SK-N-SH (cell line): Measurements from ENCODE around the gene TMA7. TPM values are rescaled to one million over a fixed set of nuclear protein-coding genes. Genes with fewer than 3 reads are reported as not detected.

ENCODE experiments used
- CTCF ChIA-PET: fragments of 300-600, 350-600 bp; formaldehyde crosslinking; extraction: SDS; loops from one replicate; lab custom pipeline; 2021; lab: Yijun Ruan, JAX
- POLR2A ChIA-PET: fragments of 350-600 bp; sonication (Branson Sonifier 250); formaldehyde crosslinking; extraction: SDS; loops from one replicate; lab custom pipeline; 2020; ENCODE audit warnings: antibody characterized with exemption, inconsistent platforms; lab: Yijun Ruan, JAX
- DNase-seq: peaks from one replicate; pipeline ENCODE4 v3.0.0; 2012
- H2AFZ ChIP-seq: fragments of 200-600 bp; sonication (generic); 2 replicates; pipeline ENCODE4 v1.8.1; 2016; ENCODE audit warnings: antibody characterized with exemption, mild to moderate bottlenecking, low read depth
- H3F3A ChIP-seq: fragments of 200-600 bp; sonication (generic); replicated peaks from 2 replicates; pipeline ENCODE3; 2016; ENCODE audit warnings: antibody characterized with exemption, mild to moderate bottlenecking; ENCODE audit not compliant: insufficient read depth
- H3K27ac ChIP-seq, 2 experiments: fragments of 200-500 bp in 1 of 2; fragments of 200-600 bp in 1 of 2; sonication (Bioruptor generic) in 1 of 2; sonication (generic), shearing (Covaris generic) in 1 of 2; 2 replicates each; pipeline versions ENCODE4 v1.5.1 to v1.6.1; 2014 to 2016; ENCODE audit warnings: low read depth in 2 of 2, inconsistent platforms in 1 of 2, low read length in 1 of 2, mild to moderate bottlenecking in 1 of 2, mixed read lengths in 1 of 2
- H3K27me3 ChIP-seq: fragments of 200-600 bp; sonication (generic), shearing (Covaris generic); 2 replicates; pipeline ENCODE4 v1.6.1; 2016; ENCODE audit warnings: mixed run types; ENCODE audit not compliant: insufficient read depth
- H3K36me3 ChIP-seq, 2 experiments: fragments of 200-500 bp in 1 of 2; fragments of 200-600 bp in 1 of 2; sonication (Bioruptor generic) in 1 of 2; sonication (generic) in 1 of 2; replicated peaks in 1 of 2; 2 replicates each; pipeline versions ENCODE3 to v1.5.1; 2014 to 2016; ENCODE audit warnings: low read length in 1 of 2, mild to moderate bottlenecking in 1 of 2; ENCODE audit not compliant: insufficient read depth in 2 of 2, control insufficient read depth in 1 of 2
- H3K4me1 ChIP-seq, 2 experiments: fragments of 200-500 bp in 1 of 2; fragments of 200-600 bp in 1 of 2; sonication (Bioruptor generic) in 1 of 2; sonication (generic), shearing (Covaris generic) in 1 of 2; 2 replicates each; pipeline versions ENCODE4 v1.5.1 to v1.6.1; 2014 to 2016; ENCODE audit warnings: low read depth in 1 of 2, low read length in 1 of 2, mixed run types in 1 of 2; ENCODE audit not compliant: insufficient read depth in 2 of 2, control insufficient read depth in 1 of 2
- H3K4me2 ChIP-seq: fragments of 200-600 bp; sonication (generic), shearing (Covaris generic); 2 replicates; pipeline ENCODE4 v1.6.1; 2017; ENCODE audit warnings: mixed run types
- H3K4me3 ChIP-seq, 2 experiments: fragments of 200-500 bp in 1 of 2; fragments of 200-600 bp in 1 of 2; sonication (Bioruptor generic) in 1 of 2; sonication (generic), shearing (Covaris generic) in 1 of 2; 2 replicates each; pipeline versions ENCODE4 v1.5.1 to v1.8.1; 2014 to 2016; ENCODE audit warnings: low read depth in 2 of 2, inconsistent platforms in 1 of 2, low read length in 1 of 2, mild to moderate bottlenecking in 1 of 2, mixed read lengths in 1 of 2, moderate library complexity in 1 of 2
- H3K79me2 ChIP-seq: fragments of 200-600 bp; sonication (generic); 2 replicates; pipeline ENCODE4 v1.8.1; 2017; ENCODE audit warnings: mild to moderate bottlenecking; ENCODE audit not compliant: insufficient read depth
- H3K9ac ChIP-seq: fragments of 200-600 bp; sonication (generic); 2 replicates; pipeline ENCODE4 v1.6.1; 2017; ENCODE audit warnings: mixed run types
- H3K9me2 ChIP-seq: fragments of 200-600 bp; sonication (generic); 2 replicates; pipeline ENCODE4 v1.6.1; 2017; ENCODE audit warnings: mixed run types
- H3K9me3 ChIP-seq: fragments of 200-600 bp; sonication (generic); 2 replicates; pipeline ENCODE4 v1.6.1; 2017; ENCODE audit warnings: mixed run types, mild to moderate bottlenecking, moderate library complexity
- H4K20me1 ChIP-seq: fragments of 200-600 bp; sonication (generic); 2 replicates; pipeline ENCODE4 v1.6.1; 2017; ENCODE audit warnings: mild to moderate bottlenecking, mixed run types; ENCODE audit not compliant: insufficient read depth
- CHD2 ChIP-seq: fragments of 150-350 bp; IDR thresholded peaks from 2 replicates; pipeline ENCODE4 v1.6.1; 2018; ENCODE audit warnings: low read length; ENCODE audit not compliant: partially characterized antibody
- ELF1 ChIP-seq: IDR thresholded peaks from 2 replicates; pipeline ENCODE4 v1.4.0; 2012
- EZH2phosphoT487 ChIP-seq: fragments of 200-600 bp; sonication (generic); IDR thresholded peaks from 2 replicates; pipeline ENCODE4 v1.6.1; 2017; ENCODE audit warnings: low read depth, mixed run types, mild to moderate bottlenecking, antibody characterized with exemption, moderate library complexity, borderline replicate concordance
- MEF2A ChIP-seq: IDR thresholded peaks from 2 replicates; pipeline ENCODE4 v1.4.0; 2012; ENCODE audit warnings: low read depth, borderline replicate concordance
- RAD21 ChIP-seq: IDR thresholded peaks from 2 replicates; pipeline ENCODE4 v1.6.1; 2012; ENCODE audit warnings: mild to moderate bottlenecking, low read length
- RCOR1 ChIP-seq: fragments of 150-350 bp; IDR thresholded peaks from 2 replicates; pipeline ENCODE4 v1.6.1; 2017; ENCODE audit warnings: antibody characterized with exemption, low read length
- RFX5 ChIP-seq: IDR thresholded peaks from 2 replicates; pipeline ENCODE4 v1.6.1; 2012; ENCODE audit warnings: mild to moderate bottlenecking, improper control_type of control experiment, low read length
- RXRA ChIP-seq: IDR thresholded peaks from 2 replicates; pipeline ENCODE4 v1.4.0; 2012; ENCODE audit warnings: low read depth, mild to moderate bottlenecking, borderline replicate concordance
- TCF12 ChIP-seq: IDR thresholded peaks from 2 replicates; pipeline ENCODE4 v1.4.0; 2012
- WGBS: methylation state at CpG from one replicate; pipeline ENCODE4 v1.1.6; 2017; ENCODE audit warnings: low lambda C conversion rate; 5-methylcytosine and 5-hydroxymethylcytosine counted together
- polyA plus RNA-seq, 3 experiments: library from polyadenylated mRNA; depleted of rRNA; stranded (reverse); fragments of >200 nt; gene quantifications; 2 replicates each; pipeline ENCODE4 v1.2.3, GENCODE V29; 2012
- TF ChIP-seq, protein P1 (sequence below): IDR thresholded peaks from 2 replicates; pipeline ENCODE4; 2012
- TF ChIP-seq, protein P2 (sequence below): fragments of 150-350 bp; IDR thresholded peaks from 2 replicates; pipeline ENCODE4 v1.6.1; 2016; ENCODE audit warnings: mild to moderate bottlenecking, low read depth, low read length
- TF ChIP-seq, protein P3 (sequence below): IDR thresholded peaks from 2 replicates; pipeline ENCODE4 v1.4.0; 2012; ENCODE audit warnings: low read depth, borderline replicate concordance
- TF ChIP-seq, protein P4 (sequence below): IDR thresholded peaks from 2 replicates; pipeline ENCODE4 v1.6.1; 2012; ENCODE audit warnings: mild to moderate bottlenecking, low read depth, low read length, moderate library complexity
- TF ChIP-seq, protein P5 (sequence below): fragments of 150-350 bp; IDR thresholded peaks from 2 replicates; pipeline ENCODE4 v1.6.1; 2017; ENCODE audit warnings: antibody characterized with exemption, low read length, low read depth, borderline replicate concordance
- TF ChIP-seq, protein P6 (sequence below): IDR thresholded peaks from 2 replicates; pipeline ENCODE4 v1.4.0; 2012; ENCODE audit warnings: low read depth

TMA7 gene
- polyA plus RNA-seq, 1 of the 3 experiments (the other 2 are of a cell fraction): 438 TPM

DNA sequence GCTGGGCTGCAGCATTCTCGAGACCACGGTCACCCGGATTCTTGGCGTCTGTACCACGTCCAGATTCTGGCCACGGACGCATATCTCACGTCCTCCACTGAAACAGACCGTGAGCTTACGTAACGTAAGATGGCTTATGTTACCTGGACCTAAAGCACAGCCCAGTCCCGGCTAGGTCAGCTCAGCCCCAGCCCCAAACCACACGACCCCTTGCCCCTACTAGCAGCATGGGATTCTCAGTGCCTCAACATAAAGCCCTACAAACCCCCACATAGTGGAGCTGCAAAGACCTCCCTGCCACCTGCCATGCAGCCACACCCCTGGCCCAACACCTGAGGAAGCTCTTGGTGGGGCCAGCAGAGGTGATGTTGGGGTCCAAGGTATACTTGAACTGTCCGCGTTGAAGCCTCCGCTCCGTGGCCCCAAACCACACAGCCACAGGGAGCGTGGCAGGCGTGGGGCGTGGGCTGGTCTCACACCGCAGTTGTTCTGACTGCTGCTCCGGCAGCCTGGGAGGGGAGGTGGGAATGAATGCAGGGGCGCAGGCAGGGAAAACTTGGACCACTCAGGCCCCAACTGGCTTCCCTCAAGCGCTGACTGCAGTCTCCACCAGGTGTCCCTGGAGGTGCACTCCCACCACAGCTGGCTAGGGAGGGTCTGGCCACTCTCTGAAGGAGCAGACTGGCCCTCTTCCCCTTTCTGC, 24.7 kb upstream of the TMA7 start:
- POLR2A ChIA-PET: interaction anchor here (1.0 kb wide), 1 partner anchor 13 kb away, joined by 4 read pairs; no protein-coding TSS in a partner anchor
- Histone ChIP-seq H3K27me3 (no peaks in the 10 kb centered on the region), H3K9ac (no peak overlapping the region), H4K20me1 (no peaks in the 10 kb centered on the region), H3K4me1 (no peaks in the 10 kb centered on the region; a peak in 1 of 4 replicates), H3K36me3 (peaks cover 0 to 79% of the 10 kb centered on the region in 2 experiments), H3K79me2 (no peaks in the 10 kb centered on the region), H3K27ac (no peak overlapping the region), H3K9me3 (no peaks in the 10 kb centered on the region), H3F3A (no peaks in the 10 kb centered on the region), H3K4me3 (no peak overlapping the region), H3K9me2 (no peaks in the 10 kb centered on the region), H3K4me2 (no peak overlapping the region), H2AFZ (no peak overlapping the region)
- DNase-seq: peak; percentile 31
- CTCF ChIA-PET: interaction anchor here (1.2 to 14.1 kb wide), 4 partner anchors 13 to 31 kb away, joined by 3 to 156 read pairs (median 8); partner anchors contain the start of gene ATRIP
- TF ChIP-seq, protein P1, sequence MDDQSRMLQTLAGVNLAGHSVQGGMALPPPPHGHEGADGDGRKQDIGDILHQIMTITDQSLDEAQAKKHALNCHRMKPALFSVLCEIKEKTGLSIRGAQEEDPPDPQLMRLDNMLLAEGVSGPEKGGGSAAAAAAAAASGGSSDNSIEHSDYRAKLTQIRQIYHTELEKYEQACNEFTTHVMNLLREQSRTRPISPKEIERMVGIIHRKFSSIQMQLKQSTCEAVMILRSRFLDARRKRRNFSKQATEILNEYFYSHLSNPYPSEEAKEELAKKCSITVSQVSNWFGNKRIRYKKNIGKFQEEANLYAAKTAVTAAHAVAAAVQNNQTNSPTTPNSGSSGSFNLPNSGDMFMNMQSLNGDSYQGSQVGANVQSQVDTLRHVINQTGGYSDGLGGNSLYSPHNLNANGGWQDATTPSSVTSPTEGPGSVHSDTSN: no peak
- TF ChIP-seq, protein P2, sequence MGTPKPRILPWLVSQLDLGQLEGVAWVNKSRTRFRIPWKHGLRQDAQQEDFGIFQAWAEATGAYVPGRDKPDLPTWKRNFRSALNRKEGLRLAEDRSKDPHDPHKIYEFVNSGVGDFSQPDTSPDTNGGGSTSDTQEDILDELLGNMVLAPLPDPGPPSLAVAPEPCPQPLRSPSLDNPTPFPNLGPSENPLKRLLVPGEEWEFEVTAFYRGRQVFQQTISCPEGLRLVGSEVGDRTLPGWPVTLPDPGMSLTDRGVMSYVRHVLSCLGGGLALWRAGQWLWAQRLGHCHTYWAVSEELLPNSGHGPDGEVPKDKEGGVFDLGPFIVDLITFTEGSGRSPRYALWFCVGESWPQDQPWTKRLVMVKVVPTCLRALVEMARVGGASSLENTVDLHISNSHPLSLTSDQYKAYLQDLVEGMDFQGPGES: no peak
- TF ChIP-seq ELF1 (no peak), RXRA (no peak)
- TF ChIP-seq, protein P3, sequence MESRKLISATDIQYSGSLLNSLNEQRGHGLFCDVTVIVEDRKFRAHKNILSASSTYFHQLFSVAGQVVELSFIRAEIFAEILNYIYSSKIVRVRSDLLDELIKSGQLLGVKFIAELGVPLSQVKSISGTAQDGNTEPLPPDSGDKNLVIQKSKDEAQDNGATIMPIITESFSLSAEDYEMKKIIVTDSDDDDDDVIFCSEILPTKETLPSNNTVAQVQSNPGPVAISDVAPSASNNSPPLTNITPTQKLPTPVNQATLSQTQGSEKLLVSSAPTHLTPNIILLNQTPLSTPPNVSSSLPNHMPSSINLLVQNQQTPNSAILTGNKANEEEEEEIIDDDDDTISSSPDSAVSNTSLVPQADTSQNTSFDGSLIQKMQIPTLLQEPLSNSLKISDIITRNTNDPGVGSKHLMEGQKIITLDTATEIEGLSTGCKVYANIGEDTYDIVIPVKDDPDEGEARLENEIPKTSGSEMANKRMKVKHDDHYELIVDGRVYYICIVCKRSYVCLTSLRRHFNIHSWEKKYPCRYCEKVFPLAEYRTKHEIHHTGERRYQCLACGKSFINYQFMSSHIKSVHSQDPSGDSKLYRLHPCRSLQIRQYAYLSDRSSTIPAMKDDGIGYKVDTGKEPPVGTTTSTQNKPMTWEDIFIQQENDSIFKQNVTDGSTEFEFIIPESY: no peak
- WGBS: 95% methylated on average over 15 of the region's 24 CpGs

DNA sequence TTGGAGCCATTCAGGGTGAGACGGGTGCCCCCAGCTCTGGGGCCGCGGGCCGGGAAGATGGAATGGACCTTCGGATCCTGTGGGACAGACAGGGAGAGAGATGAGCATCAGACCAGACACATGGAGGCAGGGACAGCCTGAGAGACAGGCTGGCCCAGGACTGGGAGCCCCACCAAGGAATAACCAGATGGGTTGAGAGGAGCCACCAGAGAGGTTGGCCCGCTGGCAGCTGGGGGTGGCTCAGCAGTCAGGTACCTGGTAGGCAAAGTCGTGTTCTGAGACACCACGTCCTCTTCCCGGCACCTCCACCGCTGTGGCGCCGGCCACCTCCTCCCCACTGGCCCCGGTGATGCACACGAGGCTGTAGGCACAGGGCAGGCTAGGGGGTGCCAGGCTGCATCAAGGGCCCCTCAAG, 24.0 kb upstream of the TMA7 start:
- H4K20me1 ChIP-seq: no peaks in the 10 kb centered on the region
- H3K27me3 ChIP-seq: no peaks in the 10 kb centered on the region
- no peak overlapping the region for H3K27ac ChIP-seq
- 97% methylated on average over 5 of the region's 14 CpGs for WGBS
- no peaks in the 10 kb centered on the region for H3K9me3 ChIP-seq
- POLR2A ChIA-PET: no interaction called here
- no peaks in the 10 kb centered on the region for H3F3A ChIP-seq
- DNase-seq: no peak
- no peaks in the 10 kb centered on the region for H3K79me2 ChIP-seq
- H3K9ac ChIP-seq: no peak overlapping the region
- CTCF ChIA-PET: interaction anchor here (1.2 to 14.1 kb wide), 4 partner anchors 16 to 116 kb away, joined by 3 to 156 read pairs (median 32); partner anchors contain the start of gene ATRIP
- H3K36me3 ChIP-seq: peaks cover 0 to 74% of the 10 kb centered on the region in 2 experiments
- H3K9me2 ChIP-seq: no peaks in the 10 kb centered on the region
- peaks cover 0 to 3% of the 10 kb centered on the region in 2 experiments; a peak in 1 of 4 replicates for H3K4me1 ChIP-seq
- no peak overlapping the region for H2AFZ ChIP-seq
- H3K4me3 ChIP-seq: no peak overlapping the region
- no peak overlapping the region for H3K4me2 ChIP-seq
- TF ChIP-seq EZH2phosphoT487 (no peak), ELF1 (no peak), RFX5 (no peak), TCF12 (no peak), RAD21 (no peak), RCOR1 (no peak), CHD2 (no peak), MEF2A (no peak)
- TF ChIP-seq, protein P4, sequence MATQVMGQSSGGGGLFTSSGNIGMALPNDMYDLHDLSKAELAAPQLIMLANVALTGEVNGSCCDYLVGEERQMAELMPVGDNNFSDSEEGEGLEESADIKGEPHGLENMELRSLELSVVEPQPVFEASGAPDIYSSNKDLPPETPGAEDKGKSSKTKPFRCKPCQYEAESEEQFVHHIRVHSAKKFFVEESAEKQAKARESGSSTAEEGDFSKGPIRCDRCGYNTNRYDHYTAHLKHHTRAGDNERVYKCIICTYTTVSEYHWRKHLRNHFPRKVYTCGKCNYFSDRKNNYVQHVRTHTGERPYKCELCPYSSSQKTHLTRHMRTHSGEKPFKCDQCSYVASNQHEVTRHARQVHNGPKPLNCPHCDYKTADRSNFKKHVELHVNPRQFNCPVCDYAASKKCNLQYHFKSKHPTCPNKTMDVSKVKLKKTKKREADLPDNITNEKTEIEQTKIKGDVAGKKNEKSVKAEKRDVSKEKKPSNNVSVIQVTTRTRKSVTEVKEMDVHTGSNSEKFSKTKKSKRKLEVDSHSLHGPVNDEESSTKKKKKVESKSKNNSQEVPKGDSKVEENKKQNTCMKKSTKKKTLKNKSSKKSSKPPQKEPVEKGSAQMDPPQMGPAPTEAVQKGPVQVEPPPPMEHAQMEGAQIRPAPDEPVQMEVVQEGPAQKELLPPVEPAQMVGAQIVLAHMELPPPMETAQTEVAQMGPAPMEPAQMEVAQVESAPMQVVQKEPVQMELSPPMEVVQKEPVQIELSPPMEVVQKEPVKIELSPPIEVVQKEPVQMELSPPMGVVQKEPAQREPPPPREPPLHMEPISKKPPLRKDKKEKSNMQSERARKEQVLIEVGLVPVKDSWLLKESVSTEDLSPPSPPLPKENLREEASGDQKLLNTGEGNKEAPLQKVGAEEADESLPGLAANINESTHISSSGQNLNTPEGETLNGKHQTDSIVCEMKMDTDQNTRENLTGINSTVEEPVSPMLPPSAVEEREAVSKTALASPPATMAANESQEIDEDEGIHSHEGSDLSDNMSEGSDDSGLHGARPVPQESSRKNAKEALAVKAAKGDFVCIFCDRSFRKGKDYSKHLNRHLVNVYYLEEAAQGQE: no peak
- TF ChIP-seq, protein P5, sequence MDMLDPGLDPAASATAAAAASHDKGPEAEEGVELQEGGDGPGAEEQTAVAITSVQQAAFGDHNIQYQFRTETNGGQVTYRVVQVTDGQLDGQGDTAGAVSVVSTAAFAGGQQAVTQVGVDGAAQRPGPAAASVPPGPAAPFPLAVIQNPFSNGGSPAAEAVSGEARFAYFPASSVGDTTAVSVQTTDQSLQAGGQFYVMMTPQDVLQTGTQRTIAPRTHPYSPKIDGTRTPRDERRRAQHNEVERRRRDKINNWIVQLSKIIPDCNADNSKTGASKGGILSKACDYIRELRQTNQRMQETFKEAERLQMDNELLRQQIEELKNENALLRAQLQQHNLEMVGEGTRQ: no peak
- TF ChIP-seq, protein P6, sequence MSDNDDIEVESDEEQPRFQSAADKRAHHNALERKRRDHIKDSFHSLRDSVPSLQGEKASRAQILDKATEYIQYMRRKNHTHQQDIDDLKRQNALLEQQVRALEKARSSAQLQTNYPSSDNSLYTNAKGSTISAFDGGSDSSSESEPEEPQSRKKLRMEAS: no peak
